Ovary (tissue), 10 donors: ENCODE measurements around the gene CD14. TPM values are rescaled to one million over a fixed set of nuclear protein-coding genes. Genes with fewer than 3 reads are reported as not detected.

Experiments used
- DNase-seq, 5 donors: peaks; one replicate each; pipeline ENCODE4 v3.0.0-alpha.2; 2019 to 2020
- H3K27ac ChIP-seq, 2 donors: fragments of 200-600 bp; one replicate each; pipeline versions ENCODE4 v1.5.1 to v1.8.0; 2019 to 2022
- H3K27me3 ChIP-seq: fragments of 200-600 bp; one replicate; pipeline ENCODE4 v1.8.0; 2022
- H3K36me3 ChIP-seq: fragments of 200-600 bp; sonication (generic); one replicate; pipeline ENCODE4 v1.5.1; 2019
- H3K4me1 ChIP-seq: one replicate; pipeline ENCODE4 v1.8.1; 2013; ENCODE audit warnings: mild to moderate bottlenecking, moderate library complexity; ENCODE audit not compliant: insufficient read depth
- H3K4me3 ChIP-seq: fragments of 200-600 bp; sonication (generic); one replicate; pipeline ENCODE4 v1.5.1; 2017
- H3K9me3 ChIP-seq, 2 donors: fragments of 200-600 bp in 1 of 2; sonication (generic) in 1 of 2; one replicate each; pipeline versions ENCODE4 v1.5.1 to v1.8.1; 2013 to 2019; ENCODE audit warnings: mild to moderate bottlenecking in 1 of 2, moderate library complexity in 1 of 2
- CTCF ChIP-seq, 3 donors: fragments of 450-650 bp in 2 of 3; fragments of 200-600 bp in 1 of 3; IDR thresholded peaks; one replicate each; pipeline versions ENCODE4 v1.5.1 to v1.8.0; 2016 to 2022; ENCODE audit warnings: antibody characterized with exemption in 3 of 3, mild to moderate bottlenecking in 1 of 3
- EP300 ChIP-seq: sonication (generic); formaldehyde crosslinking; IDR thresholded peaks from one replicate; pipeline ENCODE4 v1.6.1; 2017; ENCODE audit warnings: antibody characterized with exemption
- POLR2A ChIP-seq: fragments of 450-650 bp; IDR thresholded peaks from one replicate; pipeline ENCODE4 v1.6.1; 2017; ENCODE audit warnings: antibody characterized with exemption, mild to moderate bottlenecking, moderate library complexity
- WGBS, 3 donors: extraction: QIAGEN DNeasy Blood & Tissue Kit in 1 of 3; methylation state at CpG; one replicate each; pipeline versions ENCODE4 v1.1.5 to v1.1.7; 2013 to 2017; 5-methylcytosine and 5-hydroxymethylcytosine counted together
- intact Hi-C, 4 donors: fragments of 100-400 bp; cut with DNase I; formaldehyde crosslinking; loops; one replicate each; pipeline versions ENCODE4 v1.11.0 to v1.15.1; 2022 to 2023
- long read RNA-seq, 3 donors: library from polyadenylated mRNA in 2 of 3; unstranded in 2 of 3; transcript quantifications; one replicate each; pipeline ENCODE4 v2.0.0 and lab custom pipeline, GENCODE V29; 2021 to 2026
- polyA plus RNA-seq, 2 donors: library from polyadenylated mRNA; stranded (reverse); fragments of 200-250 nt in 1 of 2; fragments of 350-450 nt in 1 of 2; fragmentation: Illumina TruSeq in 1 of 2; extraction: RNeasy Lipid Tissue Mini Kit (QIAGEN cat#74804) in 1 of 2; gene quantifications; one replicate each; pipeline ENCODE4 v1.2.3, GENCODE V29; 2013 to 2014
- total RNA-seq, 7 donors: library from RNA; depleted of rRNA in 2 of 7; stranded (reverse); fragments of >200 nt in 2 of 7; fragmentation: NEBNext Ultra II Directional in 3 of 7; extraction: Animal tissue kit (Norgen Biotek cat#: 25700) in 3 of 7; gene quantifications; one replicate each; pipeline versions ENCODE4 v1.1.0 to v1.2.4, GENCODE V29; 2016 to 2023
- donor health status: DM: no; HTN: no; CAD: no; lungs with moderate emphysema.
- donor health status: DM: no; HTN: no; CAD: no.
- donor health status: Bipolar disorder and iron deficiency.
- donor health status: DM: yes; HTN: yes; CAD: no.
- donor health status: DM: no; HTN: no; CAD: no.
- donor health status: DM: yes; HTN: yes; CAD: no.

Gene CD14
- 10 to 100 TPM; 26.5 to 96.0 (median 48.6) TPM for total RNA-seq
- polyA plus RNA-seq = 10 to 100 TPM in 1 of 2 donors, 1 to 10 TPM in 1; 8.7 to 37.7 TPM
- long read RNA-seq, donor 1, transcript CD14-201 (2 exons, 1,886 nt) = major isoform, 100 of 107 reads
- long read RNA-seq, donor 1, partial matches to known transcripts = 0 of 107 reads
- long read RNA-seq, donor 1, other reads (novel, unspliced or antisense) = 2 of 107 reads
- long read RNA-seq, donor 2, partial matches to known transcripts = 0 of 1 reads
- long read RNA-seq, donor 2, other reads (novel, unspliced or antisense) = 0 of 1 reads
- long read RNA-seq, donor 3, transcript CD14-201 (2 exons, 1,886 nt) = major isoform, 84 of 101 reads
- long read RNA-seq, donor 3, partial matches to known transcripts = 0 of 101 reads
- long read RNA-seq, donor 3, other reads (novel, unspliced or antisense) = 16 of 101 reads

GRCh38 chr5:140633021-140633471 is at the start of gene CD14:
Gene CD14 (minus strand): TSS chr5:140633175. CDS start chr5:140633071, 104 bp downstream.
- H3K27me3 ChIP-seq = no peaks in the 10 kb centered on the region
- no peaks in the 10 kb centered on the region for H3K9me3 ChIP-seq
- H3K4me1 ChIP-seq = peaks cover 2% of the 10 kb centered on the region
- DNase-seq = peak in 2 of 5 donors; percentile 46 to 51
- TF ChIP-seq CTCF (IDR thresholded peaks at IDR 0.05) (no peak), EP300 (no peak), POLR2A (no peak)
- H3K27ac ChIP-seq = peak within 1 kb of the TSS; percentile 61 to 62
- peak within 1 kb of the TSS; percentile 46 for H3K4me3 ChIP-seq
- intact Hi-C loops = loop anchor here in 1 of 4 donors (10.0 kb wide), 2 partner anchors 68 to 258 kb away; partner anchors contain the start of genes APBB3 and SLC35A4
- 14 to 19% (median 15%) methylated on average over 16 of the region's 16 CpGs for WGBS, 3 donors
- no peaks in the 10 kb centered on the region for H3K36me3 ChIP-seq

GRCh38 chr5:140678993-140679392 is 46.0 kb upstream of the CD14 start:
- Histone ChIP-seq H3K4me3 (no peak overlapping the region), H3K4me1 (no peaks in the 10 kb centered on the region), H3K9me3 (no peaks in the 10 kb centered on the region), H3K36me3 (no peaks in the 10 kb centered on the region), H3K27me3 (no peaks in the 10 kb centered on the region), H3K27ac (no peak overlapping the region)
- no peak for DNase-seq
- WGBS, 3 donors = 95 to 98% (median 95%) methylated on average over 7 of the region's 7 CpGs
- TF ChIP-seq POLR2A (no peak), EP300 (no peak), CTCF (IDR thresholded peaks at IDR 0.05) (no peak)
- intact Hi-C loops = no loop called here

GRCh38 chr5:140677947-140678346 is 45.0 kb upstream of the CD14 start:
- Histone ChIP-seq H3K9me3 (no peaks in the 10 kb centered on the region), H3K27me3 (no peaks in the 10 kb centered on the region), H3K4me3 (no peak overlapping the region), H3K4me1 (no peaks in the 10 kb centered on the region), H3K27ac (no peak overlapping the region), H3K36me3 (no peaks in the 10 kb centered on the region)
- DNase-seq = no peak
- no peak for TF ChIP-seq CTCF (IDR thresholded peaks at IDR 0.05)
- 88 to 97% (median 96%) methylated on average over 3 of the region's 3 CpGs for WGBS, 3 donors
- intact Hi-C loops = no loop called here

- Histone ChIP-seq H3K9me3 (no peaks in the 10 kb centered on the region), H3K36me3 (no peaks in the 10 kb centered on the region), H3K27ac (no peak overlapping the region), H3K4me1 (peaks cover 3% of the 10 kb centered on the region), H3K4me3 (no peak overlapping the region), H3K27me3 (no peaks in the 10 kb centered on the region)
- DNase-seq = no peak
- TF ChIP-seq EP300 = no peak
- no peak for TF ChIP-seq CTCF (IDR thresholded peaks at IDR 0.05)
- no peak for TF ChIP-seq POLR2A
- WGBS, 3 donors = 89 to 97% (median 93%) methylated on average over 4 of the region's 4 CpGs
- intact Hi-C loops = no loop called here
These were observed 41.7 kb upstream of the CD14 start for GRCh38 chr5:140674629-140675028.
